CD14-positive monocyte (primary cell): ENCODE measurements around the gene PRSS16. TPM values are rescaled to one million over a fixed set of nuclear protein-coding genes. Genes with fewer than 3 reads are reported as not detected.

Experiments used
- DNase-seq, 3 donors: peaks; one replicate each; pipeline ENCODE4 v3.0.0-alpha.2; 2011 to 2022
- H2AFZ ChIP-seq: 2 replicates; pipeline ENCODE4 v1.6.0; 2012; ENCODE audit warnings: mild to moderate bottlenecking, low read depth, low read length, inconsistent platforms; ENCODE audit not compliant: insufficient read depth, poor library complexity, severe bottlenecking
- H3K27ac ChIP-seq, 2 donors: 1 replicate in 1 of 2; 2 replicates in 1 of 2; pipeline ENCODE4 v1.5.1; 2012 to 2013; ENCODE audit warnings: low read length in 2 of 2, control low read depth in 1 of 2, inconsistent platforms in 1 of 2, low read depth in 1 of 2, mild to moderate bottlenecking in 1 of 2
- H3K27me3 ChIP-seq, 2 donors: one replicate each; pipeline versions ENCODE4 v1.6.0 to v1.6.1; 2011 to 2013; ENCODE audit warnings: low read length in 2 of 2; ENCODE audit not compliant: control insufficient read depth in 2 of 2, insufficient read depth in 2 of 2
- H3K36me3 ChIP-seq, 2 donors: replicated peaks in 1 of 2; 1 replicate in 1 of 2; 2 replicates in 1 of 2; pipeline versions ENCODE4 v1.5.1 to v1.6.1; 2012 to 2013; ENCODE audit warnings: low read length in 2 of 2, control low read depth in 1 of 2, inconsistent platforms in 1 of 2, mild to moderate bottlenecking in 1 of 2; ENCODE audit not compliant: insufficient read depth in 2 of 2, control insufficient read depth in 1 of 2
- H3K4me1 ChIP-seq, 2 donors: 1 replicate in 1 of 2; 2 replicates in 1 of 2; pipeline versions ENCODE4 v1.5.1 to v1.6.1; 2012 to 2013; ENCODE audit warnings: low read length in 2 of 2, control low read depth in 1 of 2, inconsistent platforms in 1 of 2, mild to moderate bottlenecking in 1 of 2, moderate library complexity in 1 of 2; ENCODE audit not compliant: insufficient read depth in 2 of 2, control insufficient read depth in 1 of 2
- H3K4me2 ChIP-seq: replicated peaks from 2 replicates; pipeline ENCODE3; 2012; ENCODE audit warnings: low read length, moderate library complexity, mild to moderate bottlenecking; ENCODE audit not compliant: poor library complexity, severe bottlenecking; ENCODE audit errors: extremely low read depth
- H3K4me3 ChIP-seq, 3 experiments: fragments of 200-600 bp in 1 of 3; sonication (generic) in 1 of 3; replicated peaks in 1 of 3; 1 replicate in 2 of 3; 2 replicates in 1 of 3; pipeline ENCODE4 v1.5.1; 2011 to 2013; ENCODE audit warnings: low read length in 3 of 3, mild to moderate bottlenecking in 3 of 3, control low read depth in 2 of 3, low read depth in 2 of 3, inconsistent platforms in 1 of 3, moderate library complexity in 1 of 3
- H3K79me2 ChIP-seq: 2 replicates; pipeline ENCODE4 v1.6.0; 2012; ENCODE audit warnings: mild to moderate bottlenecking, control low read depth, inconsistent platforms, low read length, moderate library complexity; ENCODE audit not compliant: insufficient read depth
- H3K9ac ChIP-seq: 2 replicates; pipeline ENCODE4 v1.6.0; 2017; ENCODE audit warnings: low read length, mild to moderate bottlenecking; ENCODE audit not compliant: insufficient read depth, poor library complexity, severe bottlenecking
- H3K9me3 ChIP-seq, 2 donors: replicated peaks in 1 of 2; 1 replicate in 1 of 2; 2 replicates in 1 of 2; pipeline versions ENCODE4 v1.5.1 to v1.6.1; 2012 to 2013; ENCODE audit warnings: low read length in 2 of 2, control low read depth in 1 of 2; ENCODE audit not compliant: control insufficient read depth in 1 of 2, insufficient read depth in 1 of 2
- H4K20me1 ChIP-seq: 2 replicates; pipeline ENCODE4 v1.6.0; 2012; ENCODE audit warnings: mild to moderate bottlenecking, low read length, control low read depth, moderate library complexity; ENCODE audit not compliant: insufficient read depth
- H3K27ac Mint-ChIP-seq, 7 donors: one replicate each; pipeline ENCODE4 v1.8.0; 2020; ENCODE audit warnings: mild to moderate bottlenecking in 7 of 7, mixed read lengths in 7 of 7, moderate library complexity in 6 of 7, inconsistent platforms in 2 of 7
- H3K27me3 Mint-ChIP-seq, 3 donors: one replicate each; pipeline ENCODE4 v1.8.0; 2021 to 2022; ENCODE audit warnings: low read depth in 3 of 3, mild to moderate bottlenecking in 3 of 3, mixed read lengths in 3 of 3, moderate library complexity in 3 of 3, inconsistent platforms in 1 of 3
- H3K36me3 Mint-ChIP-seq, 2 donors: one replicate each; pipeline ENCODE4 v1.8.0; 2020; ENCODE audit warnings: mixed read lengths in 2 of 2, inconsistent platforms in 1 of 2, mild to moderate bottlenecking in 1 of 2
- H3K4me1 Mint-ChIP-seq: one replicate; pipeline ENCODE4 v1.8.0; 2020; ENCODE audit warnings: mild to moderate bottlenecking, mixed read lengths
- H3K4me3 Mint-ChIP-seq, 2 donors: one replicate each; pipeline ENCODE4 v1.8.0; 2020; ENCODE audit warnings: mild to moderate bottlenecking in 2 of 2, mixed read lengths in 2 of 2, moderate library complexity in 1 of 2
- H3K9me3 Mint-ChIP-seq, 7 donors: one replicate each; pipeline ENCODE4 v1.8.0; 2020 to 2022; ENCODE audit warnings: mixed read lengths in 7 of 7, mild to moderate bottlenecking in 6 of 7, moderate library complexity in 6 of 7, inconsistent platforms in 2 of 7
- CTCF ChIP-seq: fragments of 200-600 bp; IDR thresholded peaks from one replicate; pipeline ENCODE4 v1.8.0; 2022; ENCODE audit warnings: antibody characterized with exemption, mild to moderate bottlenecking
- WGBS: methylation state at CpG from one replicate; pipeline ENCODE4 v1.1.5; 2013; ENCODE audit warnings: missing lambda C conversion rate; ENCODE audit not compliant: insufficient coverage; 5-methylcytosine and 5-hydroxymethylcytosine counted together
- intact Hi-C, 2 donors: fragments of 100-400 bp; cut with micrococcal nuclease; formaldehyde crosslinking; loops; one replicate each; pipeline versions ENCODE4 v1.15.0 to v1.15.1; 2023
- polyA plus RNA-seq, 3 donors: library from polyadenylated mRNA; depleted of rRNA in 1 of 3; unstranded in 2 of 3; stranded (reverse) in 1 of 3; fragments of 300-500 nt in 2 of 3; fragments of >200 nt in 1 of 3; fragmentation: Illumina TruSeq in 2 of 3; gene quantifications; 1 replicate in 2 of 3; 2 replicates in 1 of 3; pipeline ENCODE4 v1.2.3, GENCODE V29; 2012 to 2021

Gene PRSS16
- polyA plus RNA-seq, 3 donors = not detected

- peaks cover 29 to 72% (median 68%) of the 10 kb centered on the region in 7 donors for H3K9me3 Mint-ChIP-seq
- peaks cover 0 to 9% of the 10 kb centered on the region in 2 donors for H3K36me3 Mint-ChIP-seq
- H3K4me2 ChIP-seq = no peak overlapping the region
Observed at GRCh38 chr6:27281569-27281968, 34.1 kb downstream of the PRSS16 start.

GRCh38 chr6:27283279-27283678 is 35.8 kb downstream of the PRSS16 start:
- peaks cover 26 to 83% of the 10 kb centered on the region in 2 donors for H3K9me3 ChIP-seq
- H4K20me1 ChIP-seq = no peaks in the 10 kb centered on the region
- Mint-ChIP-seq H3K27me3 (peaks cover 77 to 98% (median 95%) of the 10 kb centered on the region in 3 donors), H3K36me3 (peaks cover 0 to 9% of the 10 kb centered on the region in 2 donors), H3K9me3 (peaks cover 26 to 76% (median 69%) of the 10 kb centered on the region in 7 donors), H3K27ac (no peak overlapping the region), H3K4me1 (peaks cover 5% of the 10 kb centered on the region), H3K4me3 (peak overlapping the region in 1 of 2 donors; percentile 76)
- H3K27me3 ChIP-seq = peaks cover 88 to 94% of the 10 kb centered on the region in 2 donors
- intact Hi-C loops = no loop called here
- no peak overlapping the region for H3K27ac ChIP-seq
- H3K4me3 ChIP-seq = no peak overlapping the region
- WGBS = 18% methylated on average over 9 of the region's 16 CpGs
- DNase-seq = no peak
- no peaks in the 10 kb centered on the region for H3K36me3 ChIP-seq
- H3K4me1 ChIP-seq = no peaks in the 10 kb centered on the region
- no peak overlapping the region for H3K9ac ChIP-seq
- H3K4me2 ChIP-seq = no peak overlapping the region
- H2AFZ ChIP-seq = no peak overlapping the region
- no peaks in the 10 kb centered on the region for H3K79me2 ChIP-seq
- no peak for TF ChIP-seq CTCF

More at GRCh38 chr6:27281569-27281968, 34.1 kb downstream of the PRSS16 start:
- no peak overlapping the region for H3K4me3 ChIP-seq
- H3K79me2 ChIP-seq = no peaks in the 10 kb centered on the region
- peaks cover 33 to 80% of the 10 kb centered on the region in 2 donors for H3K9me3 ChIP-seq
- H3K4me1 ChIP-seq = no peaks in the 10 kb centered on the region
- H3K27me3 Mint-ChIP-seq = peaks cover 72 to 98% (median 91%) of the 10 kb centered on the region in 3 donors
- no peak overlapping the region for H3K9ac ChIP-seq
- no peak overlapping the region for H3K27ac ChIP-seq
- TF ChIP-seq CTCF = no peak
- peaks cover 5% of the 10 kb centered on the region for H3K4me1 Mint-ChIP-seq
- H3K4me3 Mint-ChIP-seq = peak overlapping the region in 1 of 2 donors; percentile 79
- whole genome bisulfite sequencing = no CpG with 5 or more reads among the region's 1 CpG
- no peak overlapping the region for H2AFZ ChIP-seq
- DNase-seq = no peak
- intact Hi-C loops = no loop called here
- H3K27ac Mint-ChIP-seq = no peak overlapping the region
- H3K27me3 ChIP-seq = peaks cover 78 to 93% of the 10 kb centered on the region in 2 donors
- no peaks in the 10 kb centered on the region for H4K20me1 ChIP-seq
- H3K36me3 ChIP-seq = no peaks in the 10 kb centered on the region
